Nephron (organoid): ENCODE results near the gene ZNF117.
"Not testable (repeated sequence)": the region's sequence is repeated elsewhere in the genome, so short reads cannot be mapped to it uniquely, and the experiment has no call there.

Experiments used
- H3K27ac Mint-ChIP-seq, 3 experiments: 2 replicates each; pipeline ENCODE4 v1.8.0; 2020; ENCODE audit warnings: mixed read lengths in 3 of 3, mild to moderate bottlenecking in 2 of 3, moderate library complexity in 1 of 3
- H3K27me3 Mint-ChIP-seq: 2 replicates; pipeline ENCODE4 v1.8.0; 2021; ENCODE audit warnings: low read depth, mild to moderate bottlenecking, moderate library complexity, mixed read lengths
- H3K36me3 Mint-ChIP-seq: 2 replicates; pipeline ENCODE4 v1.8.0; 2020; ENCODE audit warnings: low read depth, mixed read lengths
- H3K4me1 Mint-ChIP-seq: 2 replicates; pipeline ENCODE4 v1.8.0; 2020; ENCODE audit warnings: mixed read lengths
- H3K4me3 Mint-ChIP-seq, 3 experiments: 2 replicates each; pipeline ENCODE4 v1.8.0; 2020; ENCODE audit warnings: mild to moderate bottlenecking in 3 of 3, mixed read lengths in 3 of 3, moderate library complexity in 2 of 3
- H3K9me3 Mint-ChIP-seq: 2 replicates; pipeline ENCODE4 v1.8.0; 2020; ENCODE audit warnings: mixed read lengths
- CTCF ChIP-seq, 3 experiments: fragments of 200-600 bp; sonication (generic); IDR thresholded peaks; one replicate each; pipeline ENCODE4 v1.5.0; 2021; ENCODE audit warnings: antibody characterized with exemption in 3 of 3; ENCODE audit not compliant: unreplicated experiment in 3 of 3

The ZNF117 gene

GRCh38 chr7:64990216-64990615 lies 620 bp downstream of the ZNF117 start:
- Mint-ChIP-seq H3K9me3 (peaks cover 85% of the 10 kb centered on the region), H3K36me3 (peaks cover 100% of the 10 kb centered on the region), H3K27ac (no peak overlapping the region), H3K4me3 (no peak overlapping the region), H3K4me1 (no peaks in the 10 kb centered on the region), H3K27me3 (peaks cover 3% of the 10 kb centered on the region)
- TF ChIP-seq CTCF (IDR thresholded peaks at IDR 0.05; ENCODE audit: unreplicated experiment in 3 of 3): no peak

- no peaks in the 10 kb centered on the region for H3K4me1 Mint-ChIP-seq
- H3K36me3 Mint-ChIP-seq: peaks cover 92% of the 10 kb centered on the region
- no peak for TF ChIP-seq CTCF (IDR thresholded peaks at IDR 0.05; ENCODE audit: unreplicated experiment in 3 of 3)
- no peaks in the 10 kb centered on the region for H3K27me3 Mint-ChIP-seq
- H3K27ac Mint-ChIP-seq: no peak overlapping the region
- no peak overlapping the region for H3K4me3 Mint-ChIP-seq
- H3K9me3 Mint-ChIP-seq: peaks cover 71% of the 10 kb centered on the region
These were observed 12.2 kb downstream of the ZNF117 start for GRCh38 chr7:64978497-64979203.

- no peaks in the 10 kb centered on the region for H3K27me3 Mint-ChIP-seq
- no peak overlapping the region for H3K27ac Mint-ChIP-seq
These were observed 25.2 kb downstream of the ZNF117 start for GRCh38 chr7:64965594-64965993.

GRCh38 chr7:64959072-64959747 lies 31.6 kb downstream of the ZNF117 start:
- Mint-ChIP-seq H3K4me1 (no peaks in the 10 kb centered on the region), H3K36me3 (no peaks in the 10 kb centered on the region), H3K4me3 (no peak overlapping the region), H3K27ac (no peak overlapping the region), H3K9me3 (peaks cover 28% of the 10 kb centered on the region), H3K27me3 (no peaks in the 10 kb centered on the region)
- TF ChIP-seq CTCF (IDR thresholded peaks at IDR 0.05; ENCODE audit: unreplicated experiment in 3 of 3): no peak

More at GRCh38 chr7:64965594-64965993, 25.2 kb downstream of the ZNF117 start:
- peaks cover 43% of the 10 kb centered on the region for H3K9me3 Mint-ChIP-seq
- H3K4me1 Mint-ChIP-seq: no peaks in the 10 kb centered on the region
- H3K4me3 Mint-ChIP-seq: no peak overlapping the region
- no peak for TF ChIP-seq CTCF (IDR thresholded peaks at IDR 0.05; ENCODE audit: unreplicated experiment in 3 of 3)
- H3K36me3 Mint-ChIP-seq: peaks cover 20% of the 10 kb centered on the region

- peak; percentile 77 to 85 (median 77) for TF ChIP-seq CTCF (IDR thresholded peaks at IDR 0.05; ENCODE audit: unreplicated experiment in 3 of 3)
- Mint-ChIP-seq H3K4me3 (no peak overlapping the region), H3K36me3 (no peaks in the 10 kb centered on the region), H3K27ac (no peak overlapping the region), H3K4me1 (peaks cover 4% of the 10 kb centered on the region), H3K9me3 (no peaks in the 10 kb centered on the region), H3K27me3 (peaks cover 40% of the 10 kb centered on the region)
These were observed 39.5 kb downstream of the ZNF117 start for GRCh38 chr7:64951250-64951848.

GRCh38 chr7:64950673-64951072 lies 40.2 kb downstream of the ZNF117 start:
- H3K27ac Mint-ChIP-seq, H3K36me3 Mint-ChIP-seq, H3K4me1 Mint-ChIP-seq, H3K4me3 Mint-ChIP-seq, H3K9me3 Mint-ChIP-seq: not testable (repeated sequence)
- peaks cover 45% of the 10 kb centered on the region for H3K27me3 Mint-ChIP-seq

- not testable (repeated sequence) for H3K36me3 Mint-ChIP-seq, H3K27ac Mint-ChIP-seq, H3K4me1 Mint-ChIP-seq, H3K4me3 Mint-ChIP-seq, H3K9me3 Mint-ChIP-seq
- peaks cover 56% of the 10 kb centered on the region for H3K27me3 Mint-ChIP-seq
These were observed 42.1 kb downstream of the ZNF117 start for GRCh38 chr7:64948774-64949173.
